Hepatocyte (in vitro differentiated cells): ENCODE data around the gene ELFN1.

Experiments used
- CTCF ChIP-seq: fragments of 200-600 bp; sonication (generic); IDR thresholded peaks from 2 replicates; pipeline ENCODE4 v1.5.1; 2016; ENCODE audit warnings: antibody characterized with exemption, mild to moderate bottlenecking; ENCODE audit not compliant: poor library complexity
- EZH2 ChIP-seq: fragments of 200-600 bp; sonication (generic); IDR thresholded peaks from 2 replicates; pipeline ENCODE4 v1.6.1; 2016; ENCODE audit warnings: antibody characterized with exemption, mild to moderate bottlenecking, borderline replicate concordance
- EZH2phosphoT487 ChIP-seq: fragments of 200-600 bp; sonication (generic); IDR thresholded peaks from one replicate; pipeline ENCODE4 v1.6.1; 2018; ENCODE audit warnings: antibody characterized with exemption, mild to moderate bottlenecking, low read depth, moderate library complexity; ENCODE audit not compliant: unreplicated experiment, severe bottlenecking

- TF ChIP-seq CTCF, result no peak
- no peak for TF ChIP-seq EZH2phosphoT487
- no peak for TF ChIP-seq EZH2
These were observed 35.0 kb downstream of the ELFN1 start for GRCh38 chr7:1704811-1705738.
